ENCODE data around the gene GAP43.

The GAP43 gene

DNA sequence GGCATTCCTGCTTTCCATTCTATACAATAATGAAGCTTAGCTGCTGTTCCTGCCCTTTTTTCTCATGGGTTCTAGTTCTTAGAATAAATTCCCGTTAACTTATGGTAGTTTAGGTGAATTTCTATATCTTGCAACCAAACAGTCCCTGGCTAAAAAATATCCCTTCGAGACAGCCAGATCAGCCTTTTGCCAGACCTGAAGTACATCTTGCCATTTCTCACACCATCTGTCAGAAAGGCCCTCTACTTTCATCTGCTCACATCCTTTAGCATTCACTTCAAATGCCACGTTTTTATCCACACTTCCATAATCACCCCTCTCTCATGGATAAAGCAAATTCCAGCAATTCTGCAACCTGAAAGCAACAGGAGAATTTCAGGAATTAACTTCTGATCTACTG is 145.4 kb downstream of the GAP43 start:
- no peak for DNase-seq
